ENCODE measurements around the gene GPER1. TPM values are rescaled to one million over a fixed set of nuclear protein-coding genes. Genes with fewer than 3 reads are reported as not detected.

Gene GPER1
- total RNA-seq, 2 experiments from 2014 or later, result 34.9 to 75.9 TPM

DNA sequence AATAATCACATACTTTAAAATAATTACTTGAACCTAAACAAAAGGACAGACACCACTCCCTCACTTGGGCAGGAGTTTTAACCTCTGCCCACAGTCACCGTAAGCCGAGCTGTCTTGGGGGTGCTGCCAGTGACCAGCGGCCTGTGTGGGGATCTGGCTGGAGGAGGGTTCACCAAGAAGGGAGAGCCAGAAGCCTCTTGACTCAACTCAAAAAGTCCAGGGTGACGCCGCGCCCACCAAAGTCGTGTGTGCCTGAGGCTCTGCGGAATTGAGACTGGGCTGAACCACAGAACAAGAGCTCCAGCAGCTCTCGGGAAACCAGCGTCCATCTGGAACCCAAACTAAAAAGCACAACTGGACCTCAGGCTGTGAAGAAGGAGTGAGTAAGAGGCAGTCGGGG is 36.3 kb downstream of the GPER1 start:
- peaks cover 17% of the 10 kb centered on the region for H3K36me3 ChIP-seq (ENCODE audit: insufficient read depth, low read length)
- CTCF ChIA-PET (ENCODE audit: unreplicated experiment), result no interaction called here
- no peaks in the 10 kb centered on the region; the same call in 1 of the 2 replicates for H4K20me1 ChIP-seq (ENCODE audit: insufficient read depth, low read length)
- intact Hi-C loops (cut with micrococcal nuclease; ENCODE audit: unreplicated experiment), result no loop called here
- BruUV-seq (replicated peaks), result no TSS peak
- no peak overlapping the region for H2AFZ ChIP-seq (ENCODE audit: low read length)
- DNase-seq (ENCODE audit: low spot score), result no peak
- no peaks in the 10 kb centered on the region for H3K79me2 ChIP-seq (ENCODE audit: insufficient read depth, low read depth, low read length)
- H3K27ac ChIP-seq (ENCODE audit: low read depth, low read length, poor library complexity, severe bottlenecking), result no peak overlapping the region
- POLR2A ChIA-PET, result no interaction called here
- H3K9me3 ChIP-seq (ENCODE audit: low read length), result no peaks in the 10 kb centered on the region
- H3K9me2 ChIP-seq (ENCODE audit: insufficient read depth, low read length), result no peaks in the 10 kb centered on the region
- no peak overlapping the region for H3K4me3 ChIP-seq (ENCODE audit: low read depth, low read length, poor library complexity, severe bottlenecking)
- H3K4me1 ChIP-seq (ENCODE audit: insufficient read depth, low read length, poor library complexity, severe bottlenecking), result peaks cover 9% of the 10 kb centered on the region
- no peak for TF ChIP-seq EZH2phosphoT487 (IDR thresholded peaks at IDR 0.05; ENCODE audit: borderline replicate concordance, low read depth, low read length)
- TF ChIP-seq, protein P1, sequence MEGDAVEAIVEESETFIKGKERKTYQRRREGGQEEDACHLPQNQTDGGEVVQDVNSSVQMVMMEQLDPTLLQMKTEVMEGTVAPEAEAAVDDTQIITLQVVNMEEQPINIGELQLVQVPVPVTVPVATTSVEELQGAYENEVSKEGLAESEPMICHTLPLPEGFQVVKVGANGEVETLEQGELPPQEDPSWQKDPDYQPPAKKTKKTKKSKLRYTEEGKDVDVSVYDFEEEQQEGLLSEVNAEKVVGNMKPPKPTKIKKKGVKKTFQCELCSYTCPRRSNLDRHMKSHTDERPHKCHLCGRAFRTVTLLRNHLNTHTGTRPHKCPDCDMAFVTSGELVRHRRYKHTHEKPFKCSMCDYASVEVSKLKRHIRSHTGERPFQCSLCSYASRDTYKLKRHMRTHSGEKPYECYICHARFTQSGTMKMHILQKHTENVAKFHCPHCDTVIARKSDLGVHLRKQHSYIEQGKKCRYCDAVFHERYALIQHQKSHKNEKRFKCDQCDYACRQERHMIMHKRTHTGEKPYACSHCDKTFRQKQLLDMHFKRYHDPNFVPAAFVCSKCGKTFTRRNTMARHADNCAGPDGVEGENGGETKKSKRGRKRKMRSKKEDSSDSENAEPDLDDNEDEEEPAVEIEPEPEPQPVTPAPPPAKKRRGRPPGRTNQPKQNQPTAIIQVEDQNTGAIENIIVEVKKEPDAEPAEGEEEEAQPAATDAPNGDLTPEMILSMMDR (conservative IDR thresholded peaks at IDR 0.05; ENCODE audit: low read length), result no peak
- no peak overlapping the region for H3K4me2 ChIP-seq (ENCODE audit: low read length)

DNA sequence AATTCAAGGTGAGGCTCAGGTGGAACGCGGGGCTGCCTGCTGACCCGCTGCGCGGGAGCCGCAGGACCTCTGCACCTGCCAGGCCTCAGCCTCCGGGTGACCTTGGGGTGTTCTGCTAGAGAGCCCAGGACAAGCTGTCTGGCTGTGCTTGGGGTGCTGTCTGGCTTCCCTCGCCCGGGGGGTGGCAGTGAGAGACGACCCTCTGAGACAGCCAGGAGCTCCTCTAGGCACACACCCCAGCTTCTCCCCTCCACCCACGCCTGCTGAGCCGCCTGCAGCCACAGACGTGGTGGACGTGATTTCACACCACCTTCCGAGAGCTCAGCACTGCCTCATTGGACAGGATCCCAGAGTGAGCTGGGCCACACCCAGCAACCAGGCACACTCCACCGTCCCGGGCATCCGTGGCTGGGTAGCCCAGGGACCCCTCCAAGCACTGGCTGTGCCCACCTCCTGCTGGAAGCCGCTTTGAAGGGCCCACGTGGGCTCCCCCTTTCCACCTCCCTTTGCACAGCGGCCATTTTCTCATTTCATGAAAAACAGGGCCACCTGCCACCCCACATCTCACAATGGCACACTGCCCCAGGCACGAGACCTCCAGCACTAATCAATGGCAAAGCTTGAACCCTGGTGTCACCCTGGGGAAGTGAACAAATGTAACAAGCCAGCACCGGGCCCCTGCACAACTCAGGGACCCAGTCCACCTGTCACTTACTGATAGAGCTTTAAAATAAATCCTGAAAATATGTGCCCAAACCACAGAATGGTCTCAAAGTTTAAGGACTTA is 37.1 kb downstream of the GPER1 start:
- Histone ChIP-seq H3K9me3 (ENCODE audit: low read length) (no peaks in the 10 kb centered on the region), H3K4me3 (ENCODE audit: low read depth, low read length, poor library complexity, severe bottlenecking) (no peak overlapping the region), H2AFZ (ENCODE audit: low read length) (no peak overlapping the region), H3K4me2 (ENCODE audit: low read length) (no peak overlapping the region), H4K20me1 (ENCODE audit: insufficient read depth, low read length) (no peaks in the 10 kb centered on the region; the same call in 1 of the 2 replicates), H3K36me3 (ENCODE audit: insufficient read depth, low read length) (peaks cover 19% of the 10 kb centered on the region), H3K9me2 (ENCODE audit: insufficient read depth, low read length) (no peaks in the 10 kb centered on the region), H3K27ac (ENCODE audit: low read depth, low read length, poor library complexity, severe bottlenecking) (no peak overlapping the region), H3K79me2 (ENCODE audit: insufficient read depth, low read depth, low read length) (no peaks in the 10 kb centered on the region), H3K4me1 (ENCODE audit: insufficient read depth, low read length, poor library complexity, severe bottlenecking) (peaks cover 5% of the 10 kb centered on the region)
- BruUV-seq (replicated peaks), result no TSS peak
- no peak for DNase-seq (ENCODE audit: low spot score)
- ChIA-PET CTCF (ENCODE audit: unreplicated experiment) (no interaction called here), POLR2A (interaction anchor here (1.0 kb wide), 1 partner anchor 18 kb away, joined by 5 read pairs; no protein-coding TSS in a partner anchor)
- intact Hi-C loops (cut with micrococcal nuclease; ENCODE audit: unreplicated experiment), result no loop called here
- TF ChIP-seq, protein P1 (conservative IDR thresholded peaks at IDR 0.05; ENCODE audit: low read length), result no peak
- TF ChIP-seq EZH2phosphoT487 (IDR thresholded peaks at IDR 0.05; ENCODE audit: borderline replicate concordance, low read depth, low read length), result no peak

DNA sequence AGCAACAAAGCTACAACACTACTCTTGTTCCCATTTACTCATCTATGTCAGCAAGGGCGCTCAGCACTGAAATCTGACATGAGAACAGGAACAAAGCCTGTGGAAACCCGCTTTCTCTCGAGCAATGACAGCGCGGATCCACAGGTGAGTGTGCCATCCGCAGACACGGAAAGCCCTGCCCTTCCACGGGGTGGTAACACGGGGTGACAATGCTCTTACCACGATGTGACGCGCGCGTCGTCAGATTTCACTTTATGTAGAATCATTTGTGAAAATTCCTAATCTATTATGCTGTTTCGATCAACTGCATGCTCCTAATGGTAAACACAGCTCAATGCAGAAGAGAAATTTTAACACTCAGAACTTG is 37.7 kb downstream of the GPER1 start:
- intact Hi-C loops (cut with micrococcal nuclease; ENCODE audit: unreplicated experiment), result no loop called here
- Histone ChIP-seq H3K4me2 (ENCODE audit: low read length) (no peak overlapping the region), H3K4me3 (ENCODE audit: low read depth, low read length, poor library complexity, severe bottlenecking) (no peak overlapping the region), H3K79me2 (ENCODE audit: insufficient read depth, low read depth, low read length) (no peaks in the 10 kb centered on the region), H3K4me1 (ENCODE audit: insufficient read depth, low read length, poor library complexity, severe bottlenecking) (peaks cover 5% of the 10 kb centered on the region), H3K27ac (ENCODE audit: low read depth, low read length, poor library complexity, severe bottlenecking) (no peak overlapping the region), H2AFZ (ENCODE audit: low read length) (no peak overlapping the region), H4K20me1 (ENCODE audit: insufficient read depth, low read length) (no peaks in the 10 kb centered on the region), H3K9me3 (ENCODE audit: low read length) (no peaks in the 10 kb centered on the region), H3K36me3 (ENCODE audit: insufficient read depth, low read length) (peaks cover 20% of the 10 kb centered on the region), H3K9me2 (ENCODE audit: insufficient read depth, low read length) (no peaks in the 10 kb centered on the region)
- CTCF ChIA-PET (ENCODE audit: unreplicated experiment), result no interaction called here
- DNase-seq (ENCODE audit: low spot score), result no peak
- POLR2A ChIA-PET, result interaction anchor here (1.0 kb wide), 1 partner anchor 17 kb away, joined by 5 read pairs; no protein-coding TSS in a partner anchor
- BruUV-seq (replicated peaks), result no TSS peak
- TF ChIP-seq, protein P1 (conservative IDR thresholded peaks at IDR 0.05; ENCODE audit: low read length), result no peak
- no peak for TF ChIP-seq EZH2phosphoT487 (IDR thresholded peaks at IDR 0.05; ENCODE audit: borderline replicate concordance, low read depth, low read length)

Measured in OCI-LY7 (cell line).